Muscle of arm (tissue), 12 donors: ENCODE data around the gene RIIAD1. TPM values are rescaled to one million over a fixed set of nuclear protein-coding genes. Genes with fewer than 3 reads are reported as not detected.

Experiments
- DNase-seq: peaks from one replicate; pipeline ENCODE4 v3.0.0-alpha.2; 2013
- polyA plus RNA-seq, 12 donors: library from polyadenylated mRNA; unstranded; fragments of 120-200 nt; gene quantifications; one replicate each; pipeline ENCODE4 v1.2.1, GENCODE V29; 2013; ENCODE audit not compliant: insufficient read length in 12 of 12

Gene RIIAD1
- polyA plus RNA-seq, 12 donors, result 0.95 to 2.1 (median 1.3) TPM; not detected in 2

- no peak for DNase-seq
Observed at GRCh38 chr1:151710187-151710840, 11.0 kb upstream of the RIIAD1 start.

- no peak for DNase-seq
Observed at GRCh38 chr1:151711044-151711800, 10.1 kb upstream of the RIIAD1 start.

- no peak for DNase-seq
Observed at GRCh38 chr1:151711951-151712350, 9.4 kb upstream of the RIIAD1 start.

DNA sequence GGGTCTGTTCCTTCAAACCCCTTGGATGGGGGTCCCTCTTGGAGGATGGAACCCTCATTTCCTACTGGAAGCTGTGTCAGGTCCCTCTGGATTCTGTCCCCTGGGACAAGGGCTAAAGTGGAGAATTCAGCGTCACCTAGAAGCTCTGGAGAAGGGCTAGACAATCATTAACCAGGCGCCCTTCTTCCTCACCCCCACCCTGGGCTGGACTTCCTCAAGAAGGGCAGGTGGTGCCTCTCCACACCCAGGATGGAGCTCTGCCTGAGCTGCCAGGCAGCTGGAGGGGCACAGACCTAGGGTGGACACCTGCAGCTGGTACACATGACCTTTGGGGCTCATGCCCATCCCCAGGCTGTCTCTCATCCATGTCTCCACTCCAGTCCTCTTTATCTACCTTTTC, 8.3 kb upstream of the RIIAD1 start:
- no peak for DNase-seq

DNA sequence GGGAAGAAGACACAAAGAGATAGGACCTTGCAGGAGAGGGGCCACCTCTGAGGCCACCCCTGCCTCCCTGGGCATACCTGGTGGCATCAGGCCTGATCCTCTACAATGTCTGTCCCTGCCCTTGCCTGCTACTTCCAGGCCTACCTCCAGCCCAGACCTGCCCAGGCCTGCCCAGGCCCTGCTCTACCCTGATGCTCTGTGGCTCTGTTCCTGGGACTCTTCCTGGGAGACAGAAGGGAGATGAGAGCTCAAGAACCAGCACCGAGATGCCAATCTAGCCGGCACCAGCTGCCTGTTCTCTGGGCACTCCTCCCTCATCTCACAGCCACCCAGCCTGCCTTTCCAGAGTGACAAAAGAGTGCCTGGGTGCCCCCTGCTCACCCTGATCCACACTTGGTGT, 7.4 kb upstream of the RIIAD1 start:
- no peak for DNase-seq

- no peak for DNase-seq
Observed at GRCh38 chr1:151714820-151715725, 6.2 kb upstream of the RIIAD1 start.

- no peak for DNase-seq
Observed at GRCh38 chr1:151715726-151716404, 5.5 kb upstream of the RIIAD1 start.

DNA sequence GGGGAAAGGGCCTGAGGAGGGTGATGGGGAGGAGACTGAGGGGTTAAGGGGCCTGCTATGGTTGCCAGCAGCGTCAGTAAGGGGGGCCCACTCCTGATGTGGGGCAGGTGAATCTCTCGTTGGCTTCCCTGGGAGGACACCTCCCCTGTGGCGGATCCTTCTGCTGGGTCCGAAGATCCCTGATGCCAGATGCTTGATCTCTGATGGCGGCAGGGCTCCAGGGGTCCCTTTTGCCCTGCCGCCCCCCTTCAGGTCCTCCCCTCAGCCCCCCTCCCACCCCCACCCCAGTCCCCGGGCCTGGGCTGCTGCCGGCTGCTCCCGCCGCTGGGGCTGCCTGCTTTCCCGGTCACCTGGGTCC, 4.9 kb upstream of the RIIAD1 start:
- no peak for DNase-seq

DNA sequence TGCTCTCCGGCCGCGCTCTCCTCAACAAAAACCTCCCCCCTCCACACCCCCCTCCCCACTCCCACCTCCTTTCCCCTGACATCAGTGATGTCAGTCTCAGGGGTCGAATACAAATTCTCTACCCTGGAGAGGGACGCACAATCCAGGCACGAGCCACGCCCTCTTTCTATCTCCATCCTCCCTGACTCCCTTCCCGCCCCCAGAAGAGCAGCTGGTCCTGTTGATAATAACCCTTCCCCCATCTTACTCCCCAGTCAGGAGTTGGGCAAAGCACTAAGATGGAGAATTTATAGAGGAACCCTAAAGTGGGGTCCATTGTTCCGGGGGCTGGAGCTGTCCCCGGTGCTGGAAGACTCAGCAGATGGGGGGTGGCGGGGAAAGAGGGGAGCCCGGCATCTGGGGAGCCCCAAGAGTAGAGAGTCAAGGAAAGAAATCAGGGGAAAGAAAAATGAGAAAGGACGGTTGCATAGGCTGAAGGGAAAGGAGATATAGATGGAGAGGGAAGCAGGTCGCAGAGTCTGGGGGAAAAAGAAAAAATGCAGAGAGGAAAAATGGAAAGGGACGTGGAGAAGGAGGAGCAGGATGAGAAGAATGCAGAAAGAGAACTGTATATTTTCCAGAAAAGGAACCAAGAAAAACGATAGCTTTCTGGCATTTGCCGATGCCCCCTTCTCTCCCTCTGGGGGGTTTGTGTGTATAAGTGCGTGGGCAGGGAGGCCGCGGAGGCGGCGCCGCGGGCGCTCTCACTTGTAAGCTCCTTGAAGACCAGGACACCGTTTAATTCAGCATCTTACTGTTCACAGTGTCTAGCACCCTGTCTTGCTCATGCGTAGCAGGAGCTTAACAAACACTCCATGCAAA, 4.3 kb upstream of the RIIAD1 start, which contains the start of gene CELF3:
TSS of gene CELF3 (minus strand) at position 33 of the 861 bp plus-strand sequence. CDS start 783 bp downstream, outside the sequence.
- no peak for DNase-seq

DNA sequence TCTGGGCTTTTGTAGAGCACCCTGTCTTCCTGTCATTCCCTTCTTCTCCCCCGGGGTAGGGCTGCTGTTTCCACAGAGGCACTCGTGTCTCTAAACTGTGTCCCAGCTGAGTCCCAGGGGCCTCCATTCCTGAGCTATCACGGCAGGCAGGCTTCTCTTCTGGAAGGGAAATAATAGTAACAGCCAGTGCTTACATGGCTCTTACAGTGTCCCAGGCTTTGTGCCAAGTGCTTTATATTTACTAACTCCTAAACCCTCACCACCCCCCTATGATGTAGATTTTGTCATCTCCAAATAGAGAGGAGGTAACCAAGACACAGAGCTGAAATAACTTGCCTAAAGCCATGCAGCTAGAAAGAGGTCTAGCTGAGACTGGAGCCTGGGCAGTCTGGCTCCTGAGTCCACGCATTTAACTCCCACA, 3.3 kb upstream of the RIIAD1 start:
- no peak for DNase-seq

DNA sequence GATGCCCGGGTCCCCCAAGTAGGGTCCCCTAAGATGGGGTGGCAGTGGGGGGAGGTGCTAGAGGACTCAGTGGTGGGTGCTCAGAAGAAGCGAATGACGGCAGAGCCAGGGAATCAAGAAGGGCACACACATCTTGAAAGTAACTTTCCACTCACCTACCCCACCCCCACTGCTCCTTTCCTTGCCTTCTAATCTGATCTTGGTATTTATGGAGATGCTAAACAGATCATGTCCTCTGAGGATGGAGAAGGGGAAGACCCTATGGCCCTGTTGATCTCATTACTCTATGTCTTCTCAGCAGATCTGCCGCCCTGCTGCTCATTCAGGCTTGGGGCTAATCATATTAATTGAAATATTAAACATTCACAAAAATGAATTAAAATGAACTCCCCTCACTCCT, 2.7 kb upstream of the RIIAD1 start:
- no peak for DNase-seq

GRCh38 chr1:151720125-151720524, 1.2 kb upstream of the RIIAD1 start:
- DNase-seq, result no peak

GRCh38 chr1:151720554-151720953, 768 bp upstream of the RIIAD1 start:
- DNase-seq, result no peak

DNA sequence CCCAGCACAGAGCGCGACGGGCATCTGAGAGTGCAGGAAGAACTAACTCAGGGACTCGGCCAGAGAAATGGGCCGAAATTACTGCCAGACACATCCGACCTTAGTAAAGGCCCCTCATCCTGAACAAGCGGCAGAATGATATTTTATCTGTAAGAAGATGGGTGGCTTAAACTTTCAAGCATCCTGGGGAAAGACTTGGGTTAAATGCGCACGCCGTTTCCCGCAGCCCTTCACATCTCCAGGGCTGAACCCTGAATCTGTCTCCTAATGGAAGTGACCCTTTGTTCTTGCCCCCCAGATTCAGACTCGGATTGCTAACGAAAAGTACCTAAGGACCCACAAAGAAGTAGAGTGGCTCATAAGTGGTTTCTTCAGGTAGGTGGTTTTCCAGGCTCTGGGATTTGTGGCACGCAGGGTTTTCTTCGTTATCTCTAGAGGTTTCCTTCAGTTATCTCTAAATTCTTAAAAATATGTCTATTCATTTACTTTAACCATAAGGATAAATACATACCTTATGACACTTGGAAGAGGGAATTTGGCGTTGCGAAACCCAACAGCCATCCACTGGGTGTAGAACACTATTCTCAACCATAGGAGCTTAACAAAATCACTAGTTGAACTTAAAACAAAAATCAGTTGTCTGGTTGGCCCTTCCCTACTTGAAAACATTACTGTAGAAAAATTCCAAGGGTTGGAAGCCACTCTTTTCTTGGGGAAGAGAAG, 627 bp downstream of the RIIAD1 start:
- no peak for DNase-seq

DNA sequence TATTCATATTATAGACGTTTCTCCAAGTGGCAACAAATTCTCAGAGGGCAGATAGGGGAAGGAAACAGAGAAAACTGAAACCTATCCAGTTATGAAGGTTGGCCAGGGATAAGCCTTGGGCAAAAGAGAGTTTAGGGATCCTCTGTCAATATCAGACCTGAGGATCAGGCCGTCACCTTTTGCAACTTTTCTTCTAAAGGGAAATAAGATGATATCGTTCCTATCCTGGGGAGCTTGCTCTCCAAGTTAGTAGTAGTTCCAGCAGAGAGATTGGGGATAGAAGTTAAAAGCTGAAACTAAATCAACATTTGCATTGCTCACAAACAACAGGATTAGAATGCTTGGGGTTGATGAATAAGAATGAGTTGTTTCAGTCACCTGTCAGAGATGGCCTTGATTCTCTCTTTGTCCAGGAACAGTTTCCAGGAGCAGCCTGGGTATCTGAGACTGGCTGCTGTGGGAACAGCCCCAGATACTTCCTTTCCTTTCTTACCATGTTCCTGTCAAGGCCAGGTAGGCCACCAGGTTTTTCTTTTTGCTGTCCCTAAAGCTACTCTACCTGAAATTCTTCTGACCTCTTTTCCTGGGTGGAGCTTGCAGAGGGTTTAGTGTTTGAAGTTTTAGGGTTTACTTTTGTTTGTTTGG, 2.5 kb downstream of the RIIAD1 start:
- no peak for DNase-seq

DNA sequence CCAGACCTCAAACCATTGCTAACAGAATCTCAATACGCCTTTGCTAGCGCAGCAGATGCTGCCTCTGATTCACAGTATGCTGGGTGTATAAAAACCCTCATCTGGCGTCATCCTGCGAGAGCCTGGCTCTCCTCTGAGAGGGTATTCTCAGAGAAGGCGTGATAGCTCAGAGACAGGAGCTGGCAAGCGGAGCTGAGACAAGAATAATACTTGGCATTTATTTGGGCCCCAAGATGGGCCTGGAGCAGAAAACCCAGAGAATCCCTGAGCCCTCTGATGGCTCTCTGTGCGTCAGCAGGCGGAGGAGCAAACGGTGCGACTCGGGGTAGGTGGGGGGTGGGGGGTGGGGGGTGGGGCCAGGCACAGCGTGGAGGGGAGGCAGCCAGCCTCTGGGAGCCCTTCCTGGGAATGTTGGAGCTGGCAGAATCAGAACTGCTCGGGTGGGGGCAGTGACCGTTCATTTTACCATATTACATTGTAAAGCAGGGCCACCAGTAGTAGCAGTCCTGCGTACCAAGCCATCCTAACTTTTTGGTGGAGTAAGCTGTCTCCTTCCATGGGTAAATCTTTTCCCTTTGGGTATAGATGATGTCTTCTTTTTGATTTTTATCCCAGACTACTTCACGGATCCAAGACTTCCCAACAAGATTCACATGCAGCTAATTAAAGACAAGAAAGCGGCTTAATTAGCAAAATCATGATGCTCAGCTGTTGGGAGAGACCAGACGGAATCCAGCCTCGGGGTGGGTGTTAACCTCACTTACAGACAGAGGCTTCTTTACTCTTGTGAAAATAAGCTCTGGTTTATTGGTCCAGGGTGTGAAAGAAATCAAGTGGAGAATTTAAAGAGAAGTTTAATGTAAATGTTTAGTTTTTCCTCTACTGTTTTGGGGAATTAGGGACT, 7.1 kb downstream of the RIIAD1 start:
- no peak for DNase-seq

- DNase-seq, result no peak
Observed at GRCh38 chr1:151729157-151729965, 8.0 kb downstream of the RIIAD1 start.

DNA sequence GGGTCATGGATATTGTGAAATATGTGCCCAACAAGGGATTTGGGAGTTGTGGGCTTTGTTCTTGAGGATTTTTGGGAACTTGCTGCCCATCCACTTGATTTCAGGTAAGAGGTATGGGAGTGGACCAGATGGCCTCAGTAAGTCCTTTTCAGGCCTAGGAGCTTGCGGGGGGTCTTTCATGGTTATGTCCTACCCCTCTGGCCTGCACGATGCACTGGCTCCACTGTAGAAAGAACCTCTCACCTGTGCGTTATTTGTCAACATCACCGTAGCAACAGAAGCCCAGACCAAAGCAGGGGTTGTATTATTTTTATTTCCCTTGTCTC, 8.6 kb downstream of the RIIAD1 start:
- DNase-seq, result no peak
